ENCODE results near the gene ITIH5. TPM values are rescaled to one million over a fixed set of nuclear protein-coding genes. Genes with fewer than 3 reads are reported as not detected.
"Not testable (repeated sequence)": the region's sequence is repeated elsewhere in the genome, so short reads cannot be mapped to it uniquely, and the experiment has no call there.

ITIH5 gene
- total RNA-seq, 1 donor from 2014 or later: 19.4 TPM

GRCh38 chr10:7689591-7689990 lies 22.8 kb upstream of the ITIH5 start:
- no peak overlapping the region for H3K27ac ChIP-seq
- intact Hi-C loops (cut with DNase I): loop anchor here (5.0 kb wide), 1 partner anchor 57 kb away; no protein-coding TSS in a partner anchor
- no peaks in the 10 kb centered on the region for H3K9me3 ChIP-seq
- no peaks in the 10 kb centered on the region for H3K4me1 ChIP-seq
- DNase-seq (ENCODE audit: low spot score in 2 of 2): no peak
- no peaks in the 10 kb centered on the region for H3K27me3 ChIP-seq
- no peak overlapping the region for H3K4me3 ChIP-seq
- no peaks in the 10 kb centered on the region for H3K36me3 ChIP-seq
- no peak for TF ChIP-seq CTCF (IDR thresholded peaks at IDR 0.05)

- peak; percentile 25 to 93 for DNase-seq (ENCODE audit: low spot score in 2 of 2)
- H3K27ac ChIP-seq: no peak overlapping the region
- H3K36me3 ChIP-seq: no peaks in the 10 kb centered on the region
- no peaks in the 10 kb centered on the region for H3K4me1 ChIP-seq
- no peaks in the 10 kb centered on the region for H3K27me3 ChIP-seq
- intact Hi-C loops (cut with DNase I): loop anchor here (1.0 to 5.0 kb wide), 2 partner anchors 55 to 162 kb away; no protein-coding TSS in a partner anchor
- no peak overlapping the region for H3K4me3 ChIP-seq
- peak; percentile 84 to 95 (median 84) for TF ChIP-seq CTCF (IDR thresholded peaks at IDR 0.05)
- H3K9me3 ChIP-seq: no peaks in the 10 kb centered on the region
Observed at GRCh38 chr10:7687228-7687907, 20.6 kb upstream of the ITIH5 start.

GRCh38 chr10:7686351-7687171 lies 19.8 kb upstream of the ITIH5 start:
- no peak for TF ChIP-seq CTCF (IDR thresholded peaks at IDR 0.05)
- intact Hi-C loops (cut with DNase I): loop anchor here (1.0 to 5.0 kb wide), 2 partner anchors 54 to 161 kb away; no protein-coding TSS in a partner anchor

DNA sequence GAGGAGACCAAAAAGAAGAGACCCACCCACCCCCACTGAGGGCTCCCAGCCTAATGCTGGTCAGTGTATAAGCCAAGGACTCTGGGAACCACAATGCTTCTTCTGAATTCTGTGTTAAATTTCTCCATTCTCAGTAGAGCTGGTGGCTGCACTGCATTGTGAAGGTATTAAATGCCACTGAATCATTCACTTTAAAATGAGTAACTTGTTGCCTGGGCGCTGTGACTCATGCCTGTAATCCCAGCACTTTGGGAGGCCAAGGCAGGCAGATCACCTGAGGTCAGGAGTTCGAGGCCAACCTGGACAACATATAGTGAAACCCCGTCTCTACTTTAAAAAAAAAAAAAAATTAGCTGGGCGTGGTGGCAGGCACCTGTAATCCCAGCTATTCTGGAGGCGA lies 13.3 kb upstream of the ITIH5 start:
- intact Hi-C loops (cut with DNase I); H3K9me3 ChIP-seq; H3K4me3 ChIP-seq; H3K4me1 ChIP-seq; H3K27me3 ChIP-seq; DNase-seq (ENCODE audit: low spot score in 2 of 2); H3K36me3 ChIP-seq; H3K27ac ChIP-seq: not testable (repeated sequence)

More at GRCh38 chr10:7686351-7687171, 19.8 kb upstream of the ITIH5 start:
- H3K4me1 ChIP-seq: no peaks in the 10 kb centered on the region
- DNase-seq (ENCODE audit: low spot score in 2 of 2): no peak
- H3K9me3 ChIP-seq: no peaks in the 10 kb centered on the region
- H3K27ac ChIP-seq: no peak overlapping the region
- no peaks in the 10 kb centered on the region for H3K27me3 ChIP-seq
- no peak overlapping the region for H3K4me3 ChIP-seq
- no peaks in the 10 kb centered on the region for H3K36me3 ChIP-seq

- no peaks in the 10 kb centered on the region for H3K4me1 ChIP-seq
- intact Hi-C loops (cut with DNase I): no loop called here
- no peaks in the 10 kb centered on the region for H3K36me3 ChIP-seq
- H3K27me3 ChIP-seq: no peaks in the 10 kb centered on the region
- TF ChIP-seq CTCF (IDR thresholded peaks at IDR 0.05): no peak
- no peak for DNase-seq (ENCODE audit: low spot score in 2 of 2)
- H3K4me3 ChIP-seq: no peak overlapping the region
- H3K27ac ChIP-seq: no peak overlapping the region
- no peaks in the 10 kb centered on the region for H3K9me3 ChIP-seq
Observed at GRCh38 chr10:7679256-7679655, 12.5 kb upstream of the ITIH5 start.
